ENCODE data around the gene IFNGR2.

Gene IFNGR2

DNA sequence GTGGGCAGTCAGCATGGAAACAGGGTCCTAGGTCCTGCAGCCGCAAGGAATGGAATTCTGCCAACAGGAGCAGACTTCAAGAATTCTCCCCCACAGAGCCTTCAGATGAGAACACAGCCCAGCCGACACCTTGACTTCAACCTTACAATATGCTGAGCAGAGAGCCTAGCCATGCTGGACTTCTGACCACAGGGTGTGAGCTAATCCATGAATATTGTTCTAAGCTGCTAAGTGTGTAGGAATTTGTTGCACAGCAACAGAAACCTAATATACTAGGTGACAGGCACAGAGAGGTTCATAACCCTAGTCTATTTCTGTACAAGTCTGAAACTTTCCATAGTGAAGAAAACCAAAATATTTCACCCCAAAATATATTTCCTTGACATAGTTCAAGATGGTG is 32.9 kb upstream of the IFNGR2 start:
- Histone ChIP-seq H3K27ac (ENCODE audit: poor library complexity, severe bottlenecking) (no peak overlapping the region), H3K4me3 (ENCODE audit: severe bottlenecking) (no peak overlapping the region), H3K9me3 (ENCODE audit: severe bottlenecking) (peaks cover 14% of the 10 kb centered on the region), H3K27me3 (ENCODE audit: insufficient read depth, poor library complexity, severe bottlenecking) (no peaks in the 10 kb centered on the region), H3K4me1 (ENCODE audit: insufficient read depth, poor library complexity, severe bottlenecking) (peaks cover 7% of the 10 kb centered on the region), H3K36me3 (ENCODE audit: low read depth) (no peaks in the 10 kb centered on the region)
- DNase-seq (ENCODE audit: low spot score) (no peak), ATAC-seq (ENCODE audit: low read depth) (no peak)
- TF ChIP-seq, protein P1, sequence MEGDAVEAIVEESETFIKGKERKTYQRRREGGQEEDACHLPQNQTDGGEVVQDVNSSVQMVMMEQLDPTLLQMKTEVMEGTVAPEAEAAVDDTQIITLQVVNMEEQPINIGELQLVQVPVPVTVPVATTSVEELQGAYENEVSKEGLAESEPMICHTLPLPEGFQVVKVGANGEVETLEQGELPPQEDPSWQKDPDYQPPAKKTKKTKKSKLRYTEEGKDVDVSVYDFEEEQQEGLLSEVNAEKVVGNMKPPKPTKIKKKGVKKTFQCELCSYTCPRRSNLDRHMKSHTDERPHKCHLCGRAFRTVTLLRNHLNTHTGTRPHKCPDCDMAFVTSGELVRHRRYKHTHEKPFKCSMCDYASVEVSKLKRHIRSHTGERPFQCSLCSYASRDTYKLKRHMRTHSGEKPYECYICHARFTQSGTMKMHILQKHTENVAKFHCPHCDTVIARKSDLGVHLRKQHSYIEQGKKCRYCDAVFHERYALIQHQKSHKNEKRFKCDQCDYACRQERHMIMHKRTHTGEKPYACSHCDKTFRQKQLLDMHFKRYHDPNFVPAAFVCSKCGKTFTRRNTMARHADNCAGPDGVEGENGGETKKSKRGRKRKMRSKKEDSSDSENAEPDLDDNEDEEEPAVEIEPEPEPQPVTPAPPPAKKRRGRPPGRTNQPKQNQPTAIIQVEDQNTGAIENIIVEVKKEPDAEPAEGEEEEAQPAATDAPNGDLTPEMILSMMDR (IDR thresholded peaks at IDR 0.05; ENCODE audit: poor library complexity, severe bottlenecking): no peak

DNA sequence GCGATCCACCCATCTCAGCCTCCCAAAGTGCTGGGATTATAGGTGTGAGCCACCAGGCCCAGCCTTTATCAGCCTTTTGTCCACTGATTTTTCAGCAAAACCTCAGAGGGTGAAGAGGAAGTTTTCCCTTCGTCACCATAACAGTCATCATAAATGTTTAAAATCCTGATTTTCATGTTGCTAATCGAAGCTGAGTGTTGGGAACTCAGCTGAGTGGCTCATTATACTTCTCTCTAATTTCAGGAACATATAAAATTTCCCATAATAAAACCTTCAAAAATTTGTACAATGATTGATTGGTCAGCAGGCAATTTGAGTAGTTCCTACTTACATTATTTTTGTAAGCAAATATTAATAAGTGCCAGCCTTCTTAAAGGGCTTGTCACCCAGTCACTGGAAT is 31.8 kb upstream of the IFNGR2 start:
- TF ChIP-seq, protein P1 (IDR thresholded peaks at IDR 0.05; ENCODE audit: poor library complexity, severe bottlenecking): no peak
- peaks cover 12% of the 10 kb centered on the region for H3K9me3 ChIP-seq (ENCODE audit: severe bottlenecking)
- DNase-seq (ENCODE audit: low spot score): no peak

DNA sequence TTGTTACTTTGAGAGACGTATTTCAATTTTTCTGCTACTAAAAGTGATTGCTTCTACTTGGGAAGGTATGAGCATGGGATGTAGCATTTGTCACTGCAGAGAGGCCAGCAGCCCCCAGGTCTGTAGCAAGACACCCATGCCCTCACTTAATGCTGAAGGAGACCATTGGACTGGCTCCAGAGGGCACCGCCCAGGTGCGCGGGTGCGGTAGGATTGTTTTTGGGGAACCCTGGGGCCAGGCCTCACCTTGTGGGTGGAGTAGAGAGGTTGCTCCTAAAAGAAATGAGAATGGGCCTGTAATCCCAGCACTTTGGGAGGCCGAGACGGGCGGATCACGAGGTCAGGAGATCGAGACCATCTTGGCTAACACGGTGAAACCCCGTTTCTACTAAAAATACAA is 30.6 kb upstream of the IFNGR2 start:
- no peaks in the 10 kb centered on the region for H3K36me3 ChIP-seq (ENCODE audit: low read depth)

More for the DNA sequence above, 31.8 kb upstream of the IFNGR2 start:
- H3K36me3 ChIP-seq (ENCODE audit: low read depth): no peaks in the 10 kb centered on the region
- peaks cover 7% of the 10 kb centered on the region for H3K4me1 ChIP-seq (ENCODE audit: insufficient read depth, poor library complexity, severe bottlenecking)
- H3K27me3 ChIP-seq (ENCODE audit: insufficient read depth, poor library complexity, severe bottlenecking): no peaks in the 10 kb centered on the region
- no peak overlapping the region for H3K27ac ChIP-seq (ENCODE audit: poor library complexity, severe bottlenecking)
- no peak for ATAC-seq (ENCODE audit: low read depth)
- H3K4me3 ChIP-seq (ENCODE audit: severe bottlenecking): no peak overlapping the region

DNA sequence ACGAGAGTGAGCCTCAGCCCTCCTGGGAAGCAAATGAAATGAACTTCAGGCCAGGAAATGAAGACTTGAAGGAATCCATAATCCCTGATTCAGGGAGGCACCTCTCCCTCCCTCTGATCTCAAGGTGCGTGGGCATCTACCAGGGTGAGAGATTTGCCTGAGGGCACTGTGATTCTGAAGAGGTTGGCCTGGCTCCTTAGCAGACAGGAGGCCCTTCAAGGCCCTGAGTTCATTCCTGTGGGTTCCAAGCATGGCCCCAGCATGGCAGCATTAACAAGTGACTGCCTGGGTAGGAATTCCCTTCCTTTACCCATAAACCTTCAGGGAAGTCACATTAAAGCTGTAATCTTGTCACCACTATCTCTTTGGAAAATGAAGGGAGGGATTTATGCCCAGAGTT is 29.8 kb upstream of the IFNGR2 start:
- no peak overlapping the region for H3K4me3 ChIP-seq (ENCODE audit: severe bottlenecking)
- H3K27ac ChIP-seq (ENCODE audit: poor library complexity, severe bottlenecking): no peak overlapping the region
- no peak for ATAC-seq (ENCODE audit: low read depth)

More for the DNA sequence above, 30.6 kb upstream of the IFNGR2 start:
- Histone ChIP-seq H3K9me3 (ENCODE audit: severe bottlenecking) (peaks cover 6% of the 10 kb centered on the region), H3K4me3 (ENCODE audit: severe bottlenecking) (no peak overlapping the region), H3K4me1 (ENCODE audit: insufficient read depth, poor library complexity, severe bottlenecking) (peaks cover 7% of the 10 kb centered on the region), H3K27ac (ENCODE audit: poor library complexity, severe bottlenecking) (no peak overlapping the region), H3K27me3 (ENCODE audit: insufficient read depth, poor library complexity, severe bottlenecking) (no peaks in the 10 kb centered on the region)
- ATAC-seq (ENCODE audit: low read depth) (no peak), DNase-seq (ENCODE audit: low spot score) (no peak)
- TF ChIP-seq, protein P1 (IDR thresholded peaks at IDR 0.05; ENCODE audit: poor library complexity, severe bottlenecking): no peak

DNA sequence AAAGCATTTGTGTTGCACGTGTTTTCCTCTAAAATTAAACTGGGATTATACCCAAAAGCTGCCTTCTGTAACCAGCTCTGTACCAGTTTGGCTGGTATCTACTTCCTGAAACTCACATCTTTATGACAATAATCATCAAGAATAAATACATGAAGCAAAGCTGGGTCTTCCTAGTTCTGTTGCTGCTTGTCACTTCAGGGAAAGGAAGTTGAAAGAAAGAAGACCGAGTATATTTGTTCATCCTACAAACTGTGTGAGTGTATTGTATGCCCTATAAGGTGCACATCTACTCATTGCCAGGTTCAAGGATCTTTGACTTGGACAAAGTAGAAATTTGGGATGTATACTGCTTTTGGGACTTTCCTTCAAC is 29.1 kb upstream of the IFNGR2 start:
- H3K27ac ChIP-seq (ENCODE audit: poor library complexity, severe bottlenecking): no peak overlapping the region
- TF ChIP-seq, protein P1 (IDR thresholded peaks at IDR 0.05; ENCODE audit: poor library complexity, severe bottlenecking): no peak
- H3K27me3 ChIP-seq (ENCODE audit: insufficient read depth, poor library complexity, severe bottlenecking): no peaks in the 10 kb centered on the region
- peaks cover 7% of the 10 kb centered on the region for H3K4me1 ChIP-seq (ENCODE audit: insufficient read depth, poor library complexity, severe bottlenecking)
- H3K4me3 ChIP-seq (ENCODE audit: severe bottlenecking): no peak overlapping the region
- ATAC-seq (ENCODE audit: low read depth): peak; percentile 17; the same call in 1 of the 3 replicates
- no peaks in the 10 kb centered on the region for H3K36me3 ChIP-seq (ENCODE audit: low read depth)
- DNase-seq (ENCODE audit: low spot score): no peak
- no peaks in the 10 kb centered on the region for H3K9me3 ChIP-seq (ENCODE audit: severe bottlenecking)

More for the DNA sequence above, 29.8 kb upstream of the IFNGR2 start:
- TF ChIP-seq, protein P1 (IDR thresholded peaks at IDR 0.05; ENCODE audit: poor library complexity, severe bottlenecking): no peak
- no peaks in the 10 kb centered on the region for H3K36me3 ChIP-seq (ENCODE audit: low read depth)
- DNase-seq (ENCODE audit: low spot score): no peak
- H3K27me3 ChIP-seq (ENCODE audit: insufficient read depth, poor library complexity, severe bottlenecking): no peaks in the 10 kb centered on the region
- H3K9me3 ChIP-seq (ENCODE audit: severe bottlenecking): no peaks in the 10 kb centered on the region
- peaks cover 7% of the 10 kb centered on the region for H3K4me1 ChIP-seq (ENCODE audit: insufficient read depth, poor library complexity, severe bottlenecking)

Data from RWPE2 (cell line).